RWPE2 (cell line): ENCODE results near the gene UBE2G2.
A peak's percentile ranks its signal among the peaks of the same experiment; 100 is the strongest.

Experiments used
- ATAC-seq: fragments of 200-7000 bp; cut with Tn5 transposase; 3 replicates; pipeline ENCODE4 v1.9.1; 2021; ENCODE audit warnings: low read depth
- DNase-seq: peaks from one replicate; pipeline ENCODE4 v3.0.0-alpha.2; 2020; ENCODE audit warnings: low spot score
- H3K27ac ChIP-seq: fragments of 450-650 bp; 2 replicates; pipeline ENCODE4 v1.5.1; 2017; ENCODE audit warnings: mild to moderate bottlenecking; ENCODE audit not compliant: poor library complexity, severe bottlenecking
- H3K27me3 ChIP-seq: fragments of 250-450 bp; sonication (Bioruptor Pico); 2 replicates; pipeline ENCODE4 v1.5.1; 2021; ENCODE audit warnings: mild to moderate bottlenecking, moderate library complexity; ENCODE audit not compliant: insufficient read depth, poor library complexity, severe bottlenecking
- H3K36me3 ChIP-seq: fragments of 250-450 bp; sonication (Bioruptor Pico); 2 replicates; pipeline ENCODE4 v1.5.1; 2020; ENCODE audit warnings: low read depth, mild to moderate bottlenecking, moderate library complexity
- H3K4me1 ChIP-seq: fragments of 250-450 bp; sonication (Bioruptor Pico); 2 replicates; pipeline ENCODE4 v1.5.1; 2021; ENCODE audit warnings: mild to moderate bottlenecking, moderate library complexity; ENCODE audit not compliant: insufficient read depth, poor library complexity, severe bottlenecking
- H3K4me3 ChIP-seq: fragments of 250-450 bp; sonication (Bioruptor Pico); 2 replicates; pipeline ENCODE4 v1.5.1; 2021; ENCODE audit warnings: mild to moderate bottlenecking, moderate library complexity; ENCODE audit not compliant: severe bottlenecking
- H3K9me3 ChIP-seq: fragments of 250-450 bp; sonication (Bioruptor Pico); 2 replicates; pipeline ENCODE4 v1.5.1; 2021; ENCODE audit warnings: mild to moderate bottlenecking, moderate library complexity; ENCODE audit not compliant: severe bottlenecking
- TF ChIP-seq, protein P1 (sequence below): fragments of 450-650 bp; IDR thresholded peaks from one replicate; pipeline ENCODE4 v1.5.1; 2017; ENCODE audit warnings: mild to moderate bottlenecking, moderate library complexity; ENCODE audit not compliant: poor library complexity, severe bottlenecking

UBE2G2 gene, protein sequence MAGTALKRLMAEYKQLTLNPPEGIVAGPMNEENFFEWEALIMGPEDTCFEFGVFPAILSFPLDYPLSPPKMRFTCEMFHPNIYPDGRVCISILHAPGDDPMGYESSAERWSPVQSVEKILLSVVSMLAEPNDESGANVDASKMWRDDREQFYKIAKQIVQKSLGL

DNA sequence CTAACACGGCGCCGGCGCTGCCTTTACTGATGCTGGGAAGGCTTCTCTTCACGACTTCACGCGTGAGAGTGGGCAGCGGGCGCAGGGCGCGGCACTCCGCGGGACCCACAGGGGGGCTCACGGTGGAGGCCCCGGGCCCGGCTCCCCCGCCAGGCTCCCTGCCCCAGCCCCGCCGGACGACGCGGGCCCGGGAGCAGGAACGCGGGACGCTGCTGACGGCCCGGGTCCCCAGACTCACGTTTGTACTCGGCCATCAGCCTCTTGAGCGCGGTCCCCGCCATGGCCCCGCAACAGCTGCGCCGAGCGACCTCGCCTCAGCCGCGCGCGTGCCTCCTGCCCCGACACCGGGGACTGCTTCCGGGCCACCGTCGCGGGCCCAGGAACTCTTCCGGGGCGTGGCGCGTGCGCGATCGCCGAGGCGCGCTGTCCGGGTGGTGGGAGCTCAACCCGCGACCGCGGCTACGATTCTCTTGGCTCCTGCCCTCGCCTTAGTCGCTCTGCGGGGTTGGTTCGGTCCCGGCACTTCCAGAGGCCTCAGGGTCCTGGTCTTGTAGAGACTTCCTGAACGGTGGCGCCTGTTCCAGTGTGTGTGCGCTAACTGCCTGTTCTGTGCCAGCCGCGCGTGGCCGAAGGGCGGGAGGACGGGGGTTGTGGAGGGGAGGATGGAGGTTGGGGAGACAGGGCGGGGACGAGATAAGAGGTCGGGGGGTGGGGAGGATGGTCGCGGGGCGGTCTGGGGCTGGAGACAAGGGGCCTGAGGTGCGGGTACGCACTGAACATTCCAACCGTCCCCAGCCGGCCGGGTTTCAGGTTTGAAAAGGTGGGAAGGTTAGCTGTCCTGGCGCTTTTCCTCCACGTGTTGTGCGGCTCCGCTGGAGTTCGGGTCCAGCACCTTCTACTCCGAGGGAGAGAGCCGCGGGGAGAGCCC is at the start of gene UBE2G2:
Gene UBE2G2 (minus strand): TSS at position 353 of the 928 bp plus-strand sequence. CDS start 72 bp downstream, at position 281.
- no peaks in the 10 kb centered on the region for H3K27me3 ChIP-seq
- DNase-seq (peak; percentile 77), ATAC-seq (peak; percentile 87)
- peak within 1 kb of the TSS; percentile 88 for H3K4me3 ChIP-seq
- peaks cover 74% of the 10 kb centered on the region for H3K36me3 ChIP-seq
- peaks cover 11% of the 10 kb centered on the region for H3K4me1 ChIP-seq
- TF ChIP-seq, protein P1, sequence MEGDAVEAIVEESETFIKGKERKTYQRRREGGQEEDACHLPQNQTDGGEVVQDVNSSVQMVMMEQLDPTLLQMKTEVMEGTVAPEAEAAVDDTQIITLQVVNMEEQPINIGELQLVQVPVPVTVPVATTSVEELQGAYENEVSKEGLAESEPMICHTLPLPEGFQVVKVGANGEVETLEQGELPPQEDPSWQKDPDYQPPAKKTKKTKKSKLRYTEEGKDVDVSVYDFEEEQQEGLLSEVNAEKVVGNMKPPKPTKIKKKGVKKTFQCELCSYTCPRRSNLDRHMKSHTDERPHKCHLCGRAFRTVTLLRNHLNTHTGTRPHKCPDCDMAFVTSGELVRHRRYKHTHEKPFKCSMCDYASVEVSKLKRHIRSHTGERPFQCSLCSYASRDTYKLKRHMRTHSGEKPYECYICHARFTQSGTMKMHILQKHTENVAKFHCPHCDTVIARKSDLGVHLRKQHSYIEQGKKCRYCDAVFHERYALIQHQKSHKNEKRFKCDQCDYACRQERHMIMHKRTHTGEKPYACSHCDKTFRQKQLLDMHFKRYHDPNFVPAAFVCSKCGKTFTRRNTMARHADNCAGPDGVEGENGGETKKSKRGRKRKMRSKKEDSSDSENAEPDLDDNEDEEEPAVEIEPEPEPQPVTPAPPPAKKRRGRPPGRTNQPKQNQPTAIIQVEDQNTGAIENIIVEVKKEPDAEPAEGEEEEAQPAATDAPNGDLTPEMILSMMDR, result peak; percentile 7
- no peaks in the 10 kb centered on the region for H3K9me3 ChIP-seq
- peak within 1 kb of the TSS; percentile 57 for H3K27ac ChIP-seq

DNA sequence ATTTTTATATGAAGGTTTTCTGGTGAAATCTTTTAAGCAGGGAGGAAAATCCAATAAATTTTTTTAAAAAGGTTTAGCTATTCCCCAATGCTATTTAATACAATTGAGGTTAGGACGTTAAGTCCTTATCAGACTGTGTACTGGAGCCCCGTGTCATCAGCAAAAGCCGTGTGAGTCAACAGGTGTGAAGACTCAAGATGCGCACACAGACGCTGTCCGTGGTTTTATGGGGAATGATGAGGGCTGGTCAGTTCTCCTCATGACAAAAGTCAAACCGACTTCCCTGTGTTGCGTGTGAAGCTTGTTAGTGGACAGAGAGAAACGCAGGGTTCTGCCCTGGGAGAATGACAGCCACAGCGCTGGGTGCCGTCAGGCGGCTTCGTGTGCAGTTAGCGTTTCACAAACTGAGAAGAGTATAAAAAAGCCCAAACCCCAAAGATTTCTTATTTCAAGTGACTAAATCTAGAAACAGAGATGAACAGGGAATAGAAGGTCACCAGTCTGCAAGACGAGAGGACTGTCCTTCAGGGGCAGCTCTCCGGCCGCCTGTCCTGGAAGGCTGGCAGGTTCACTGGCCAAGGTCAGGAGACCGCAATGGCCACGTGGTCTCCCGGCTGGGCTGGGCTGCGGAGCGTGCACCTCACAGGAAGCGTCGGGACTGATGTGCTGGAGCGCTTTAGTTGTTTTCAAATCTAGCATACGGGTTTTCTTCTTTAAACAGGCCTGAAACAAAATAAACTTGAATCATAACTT is 49.5 kb upstream of the UBE2G2 start:
- H3K4me1 ChIP-seq, result peaks cover 2% of the 10 kb centered on the region
- H3K4me3 ChIP-seq, result no peak overlapping the region
- TF ChIP-seq, protein P1, result no peak
- no peak for DNase-seq
- peaks cover 66% of the 10 kb centered on the region for H3K36me3 ChIP-seq
- H3K27me3 ChIP-seq, result no peaks in the 10 kb centered on the region
- H3K9me3 ChIP-seq, result no peaks in the 10 kb centered on the region
- no peak for ATAC-seq
- no peak overlapping the region for H3K27ac ChIP-seq

DNA sequence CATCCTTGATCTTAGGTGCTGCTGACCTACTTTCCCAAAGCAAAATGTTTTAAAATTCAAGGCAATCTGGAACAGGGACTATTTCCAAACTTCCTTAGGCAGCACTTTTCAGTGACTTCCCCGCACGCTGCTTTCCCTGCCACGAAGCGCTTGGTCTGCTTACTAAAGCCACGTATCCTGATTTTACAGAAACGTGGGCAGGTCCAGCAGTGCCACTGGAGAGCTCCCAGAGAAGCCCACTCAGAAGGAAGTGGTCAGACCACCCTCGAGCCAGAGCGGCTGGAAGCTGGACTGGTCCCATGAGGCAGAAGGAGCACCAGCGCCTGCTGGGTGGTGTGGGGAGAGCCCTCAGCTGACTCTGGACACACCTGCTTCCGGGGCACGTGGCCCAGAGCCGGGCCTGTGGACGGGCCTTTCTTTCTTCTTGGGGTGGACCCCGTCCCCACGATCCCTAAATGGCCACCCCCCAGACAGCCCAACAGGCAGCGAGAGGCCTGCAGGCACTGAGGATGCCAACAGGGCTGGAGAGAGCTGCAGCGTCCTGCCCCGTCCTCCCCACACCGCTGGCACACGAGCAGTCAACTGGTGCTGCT is 48.7 kb upstream of the UBE2G2 start:
- peaks cover 60% of the 10 kb centered on the region for H3K36me3 ChIP-seq
- no peaks in the 10 kb centered on the region for H3K9me3 ChIP-seq
- no peak for ATAC-seq
- H3K27ac ChIP-seq, result no peak overlapping the region
- no peak for DNase-seq
- H3K4me1 ChIP-seq, result peaks cover 3% of the 10 kb centered on the region
- TF ChIP-seq, protein P1, result no peak
- no peak overlapping the region for H3K4me3 ChIP-seq
- no peaks in the 10 kb centered on the region for H3K27me3 ChIP-seq

DNA sequence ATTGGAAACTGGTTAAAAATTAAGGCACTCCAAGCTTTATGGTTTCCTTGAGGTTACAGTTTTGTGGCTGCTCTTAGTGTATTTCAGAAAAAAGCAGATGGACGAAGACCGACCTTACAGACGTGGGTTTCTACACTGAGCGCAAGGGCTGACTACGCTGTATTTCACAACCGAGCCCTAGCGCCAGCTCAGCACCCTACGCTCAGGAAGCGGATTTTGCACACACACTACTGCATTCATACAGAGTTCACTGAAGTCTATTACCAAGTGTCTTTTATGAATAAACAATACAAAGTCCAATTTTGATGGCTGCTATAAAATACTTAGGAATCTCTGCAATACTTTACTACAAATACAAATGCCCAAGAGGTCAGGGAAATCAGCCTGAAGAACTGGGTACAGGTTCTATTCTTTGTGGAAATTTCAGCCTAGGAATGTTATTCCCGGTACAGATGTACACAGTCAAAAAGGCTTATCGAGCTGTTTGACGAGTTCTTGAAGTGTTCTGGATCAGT is 48.1 kb upstream of the UBE2G2 start:
- H3K4me1 ChIP-seq, result peaks cover 3% of the 10 kb centered on the region
- no peak for ATAC-seq

More for the DNA sequence above, 48.1 kb upstream of the UBE2G2 start:
- DNase-seq, result no peak
- H3K27me3 ChIP-seq, result no peaks in the 10 kb centered on the region
- no peak overlapping the region for H3K4me3 ChIP-seq
- no peak overlapping the region for H3K27ac ChIP-seq
- TF ChIP-seq, protein P1, result no peak
- H3K9me3 ChIP-seq, result no peaks in the 10 kb centered on the region
- peaks cover 54% of the 10 kb centered on the region for H3K36me3 ChIP-seq
